Breast epithelium (tissue), 4 donors: ENCODE measurements around the gene GPR142. TPM values are rescaled to one million over a fixed set of nuclear protein-coding genes. Genes with fewer than 3 reads are reported as not detected.

Experiments
- DNase-seq, 2 donors: peaks; one replicate each; pipeline ENCODE4 v3.0.0-alpha.2; 2019; ENCODE audit warnings: low spot score in 2 of 2
- H3K27ac ChIP-seq, 2 donors: fragments of 200-600 bp; sonication (generic) in 1 of 2; one replicate each; pipeline ENCODE4 v1.5.1; 2016 to 2019; ENCODE audit warnings: mild to moderate bottlenecking in 1 of 2
- H3K27me3 ChIP-seq, 2 donors: fragments of 200-600 bp; sonication (generic) in 1 of 2; one replicate each; pipeline versions ENCODE4 v1.5.1 to v1.6.0; 2017 to 2019; ENCODE audit warnings: control low read depth in 1 of 2, mild to moderate bottlenecking in 1 of 2
- H3K36me3 ChIP-seq: fragments of 200-600 bp; one replicate; pipeline ENCODE4 v1.5.1; 2019
- H3K4me1 ChIP-seq, 2 donors: fragments of 200-600 bp; sonication (generic); one replicate each; pipeline ENCODE4 v1.5.1; 2016 to 2019; ENCODE audit warnings: control low read depth in 1 of 2
- H3K4me3 ChIP-seq, 3 donors: fragments of 200-600 bp; sonication (generic); 1 replicate in 2 of 3; 2 replicates in 1 of 3; pipeline ENCODE4 v1.5.1; 2016 to 2019; ENCODE audit warnings: mild to moderate bottlenecking in 3 of 3, moderate library complexity in 2 of 3
- H3K9me3 ChIP-seq, 2 donors: fragments of 200-600 bp; sonication (generic) in 1 of 2; one replicate each; pipeline ENCODE4 v1.5.1; 2016 to 2019; ENCODE audit warnings: control low read depth in 1 of 2
- POLR2A ChIP-seq: fragments of 450-650 bp; IDR thresholded peaks from one replicate; pipeline ENCODE4 v1.6.1; 2016; ENCODE audit warnings: antibody characterized with exemption, mild to moderate bottlenecking, moderate library complexity
- POLR2AphosphoS5 ChIP-seq, 3 donors: sonication (generic); formaldehyde crosslinking; IDR thresholded peaks; one replicate each; pipeline ENCODE4 v1.6.1; 2017; ENCODE audit warnings: antibody characterized with exemption in 3 of 3
- intact Hi-C: fragments of 100-400 bp; cut with DNase I; formaldehyde crosslinking; loops from one replicate; pipeline ENCODE4 v1.15.1; 2023; ENCODE audit warnings: low total_unique reads
- total RNA-seq, 3 donors: library from RNA; depleted of rRNA; stranded (reverse); fragments of >200 nt; gene quantifications; one replicate each; pipeline ENCODE4 v1.1.0, GENCODE V29; 2016
- TF ChIP-seq, protein P1 (sequence below), 3 donors: fragments of 450-650 bp; IDR thresholded peaks; one replicate each; pipeline ENCODE4 v1.5.1; 2016 to 2017; ENCODE audit warnings: antibody characterized with exemption in 3 of 3, mild to moderate bottlenecking in 3 of 3, moderate library complexity in 3 of 3

The GPR142 gene
- total RNA-seq: not detected

GRCh38 chr17:74367206-74367605 is at the start of gene GPR142:
Gene GPR142, plus strand, starts transcription at chr17:74367506. Its CDS starts 2,035 bp downstream, at chr17:74369541.
- Histone ChIP-seq H3K27me3 (peaks cover 0 to 10% of the 10 kb centered on the region in 2 donors), H3K36me3 (no peaks in the 10 kb centered on the region), H3K4me1 (no peaks in the 10 kb centered on the region), H3K27ac (no peak within 1 kb of the TSS), H3K4me3 (no peak within 1 kb of the TSS), H3K9me3 (no peaks in the 10 kb centered on the region)
- DNase-seq: no peak
- intact Hi-C loops: no loop called here
- TF ChIP-seq POLR2A (no peak), POLR2AphosphoS5 (IDR thresholded peaks at IDR 0.05) (no peak)
- TF ChIP-seq, protein P1, sequence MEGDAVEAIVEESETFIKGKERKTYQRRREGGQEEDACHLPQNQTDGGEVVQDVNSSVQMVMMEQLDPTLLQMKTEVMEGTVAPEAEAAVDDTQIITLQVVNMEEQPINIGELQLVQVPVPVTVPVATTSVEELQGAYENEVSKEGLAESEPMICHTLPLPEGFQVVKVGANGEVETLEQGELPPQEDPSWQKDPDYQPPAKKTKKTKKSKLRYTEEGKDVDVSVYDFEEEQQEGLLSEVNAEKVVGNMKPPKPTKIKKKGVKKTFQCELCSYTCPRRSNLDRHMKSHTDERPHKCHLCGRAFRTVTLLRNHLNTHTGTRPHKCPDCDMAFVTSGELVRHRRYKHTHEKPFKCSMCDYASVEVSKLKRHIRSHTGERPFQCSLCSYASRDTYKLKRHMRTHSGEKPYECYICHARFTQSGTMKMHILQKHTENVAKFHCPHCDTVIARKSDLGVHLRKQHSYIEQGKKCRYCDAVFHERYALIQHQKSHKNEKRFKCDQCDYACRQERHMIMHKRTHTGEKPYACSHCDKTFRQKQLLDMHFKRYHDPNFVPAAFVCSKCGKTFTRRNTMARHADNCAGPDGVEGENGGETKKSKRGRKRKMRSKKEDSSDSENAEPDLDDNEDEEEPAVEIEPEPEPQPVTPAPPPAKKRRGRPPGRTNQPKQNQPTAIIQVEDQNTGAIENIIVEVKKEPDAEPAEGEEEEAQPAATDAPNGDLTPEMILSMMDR (IDR thresholded peaks at IDR 0.05): no peak

DNA sequence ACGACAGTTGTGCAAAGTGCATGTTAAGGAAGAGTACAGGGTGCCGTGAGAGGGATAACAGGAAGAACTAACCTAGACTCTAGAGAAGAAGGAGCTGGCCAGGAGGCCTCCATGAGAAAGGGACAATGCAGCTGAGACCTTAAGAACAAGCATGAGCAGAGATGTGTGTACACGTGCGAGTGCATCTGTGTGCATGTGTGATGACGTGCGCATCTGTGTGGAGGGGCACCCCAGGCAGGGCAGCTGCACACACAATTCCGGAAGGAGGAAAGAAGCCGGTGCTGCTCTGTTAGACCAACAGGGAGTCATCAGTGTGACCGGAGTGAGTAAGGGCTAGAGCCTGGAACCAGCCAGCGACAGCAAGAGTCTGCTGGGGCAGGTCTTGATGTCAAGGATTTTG is 48.9 kb upstream of the GPR142 start:
- DNase-seq: no peak
- no peak overlapping the region for H3K27ac ChIP-seq
- no peak for TF ChIP-seq POLR2AphosphoS5 (IDR thresholded peaks at IDR 0.05)
- H3K27me3 ChIP-seq: no peaks in the 10 kb centered on the region
- intact Hi-C loops: loop anchor here (5.0 kb wide), 1 partner anchor 551 kb away; no protein-coding TSS in a partner anchor
- H3K4me1 ChIP-seq: no peaks in the 10 kb centered on the region
- H3K36me3 ChIP-seq: no peaks in the 10 kb centered on the region
- H3K4me3 ChIP-seq: no peak overlapping the region
- no peaks in the 10 kb centered on the region for H3K9me3 ChIP-seq

DNA sequence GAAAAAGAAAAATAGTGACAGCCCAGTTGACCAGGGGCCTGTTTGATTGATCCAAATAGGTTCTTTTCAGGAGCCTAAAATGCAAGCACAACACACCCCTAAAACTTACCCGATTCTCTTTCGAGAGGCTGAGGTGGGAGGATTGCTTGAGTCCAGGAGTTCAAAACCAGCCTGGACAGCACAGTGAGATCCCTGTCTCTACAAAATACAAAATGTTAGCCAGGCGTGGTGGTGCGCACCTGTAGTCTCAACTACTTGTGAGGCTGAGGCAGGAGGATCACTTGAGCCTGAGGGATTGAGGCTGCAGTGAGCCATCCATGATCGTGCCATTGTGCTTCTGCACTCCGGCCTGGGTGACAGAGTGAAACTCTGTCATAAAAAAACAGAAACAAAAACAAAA is 42.8 kb upstream of the GPR142 start:
- Histone ChIP-seq H3K36me3 (no peaks in the 10 kb centered on the region), H3K27me3 (peaks cover 0 to 20% of the 10 kb centered on the region in 2 donors), H3K9me3 (no peaks in the 10 kb centered on the region), H3K4me1 (no peaks in the 10 kb centered on the region), H3K4me3 (no peak overlapping the region), H3K27ac (no peak overlapping the region)
- TF ChIP-seq POLR2AphosphoS5 (IDR thresholded peaks at IDR 0.05) (no peak), POLR2A (no peak)
- TF ChIP-seq, protein P1 (IDR thresholded peaks at IDR 0.05): no peak
- intact Hi-C loops: no loop called here
- DNase-seq: no peak

- no peak for TF ChIP-seq POLR2A
- TF ChIP-seq, protein P1 (IDR thresholded peaks at IDR 0.05): no peak
- TF ChIP-seq POLR2AphosphoS5 (IDR thresholded peaks at IDR 0.05): no peak
- intact Hi-C loops: no loop called here
- Histone ChIP-seq H3K36me3 (no peaks in the 10 kb centered on the region), H3K4me1 (no peaks in the 10 kb centered on the region), H3K9me3 (no peaks in the 10 kb centered on the region), H3K27me3 (peaks cover 0 to 24% of the 10 kb centered on the region in 2 donors), H3K27ac (no peak overlapping the region), H3K4me3 (peak overlapping the region in 2 of 3 donors; percentile 39 to 62)
- no peak for DNase-seq
Observed at GRCh38 chr17:74325376-74325742, 41.9 kb upstream of the GPR142 start.

DNA sequence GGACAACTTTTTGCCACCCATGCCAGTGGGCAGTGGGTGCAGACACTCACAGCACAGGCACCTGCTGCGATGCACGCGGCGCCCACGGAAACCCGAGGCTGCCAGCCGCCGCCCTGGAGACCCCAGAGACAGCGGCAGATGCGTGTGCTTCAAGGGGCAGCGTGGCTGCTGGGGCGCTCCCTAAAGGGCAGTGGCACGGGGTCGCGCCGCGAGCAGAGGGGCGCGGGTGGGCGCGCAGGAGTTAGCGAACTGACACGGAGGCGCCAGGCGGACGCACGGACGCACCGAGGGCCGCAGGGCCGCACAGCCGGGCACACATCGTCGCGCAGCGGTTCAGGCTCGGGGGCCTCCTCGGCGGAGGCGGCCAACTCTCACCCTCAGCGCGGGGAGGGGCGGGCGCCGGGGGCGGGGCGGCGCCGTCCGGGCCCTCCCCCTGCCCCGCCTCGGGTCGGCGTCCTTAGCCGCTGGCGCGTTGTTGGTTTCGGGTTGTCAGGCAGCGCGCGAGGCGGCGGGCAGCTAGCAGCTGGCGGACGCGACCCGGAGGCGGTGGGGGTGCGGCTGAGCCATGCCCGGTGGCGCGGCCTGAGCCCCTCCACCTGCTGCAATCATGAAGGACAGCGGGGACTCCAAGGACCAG is 41.4 kb upstream of the GPR142 start, which contains the start of gene KIF19:
TSS of gene KIF19 (plus strand) at position 484 of the 637 bp plus-strand sequence. CDS start at position 608, 124 bp downstream.
- intact Hi-C loops: no loop called here
- H3K27ac ChIP-seq: no peak within 1 kb of the TSS
- peaks cover 0 to 26% of the 10 kb centered on the region in 2 donors for H3K27me3 ChIP-seq

More for the DNA sequence above, 41.4 kb upstream of the GPR142 start, which contains the start of gene KIF19:
- no peaks in the 10 kb centered on the region for H3K9me3 ChIP-seq
- no peaks in the 10 kb centered on the region for H3K36me3 ChIP-seq
- H3K4me1 ChIP-seq: no peaks in the 10 kb centered on the region
- DNase-seq: no peak
- no peak for TF ChIP-seq POLR2A
- no peak for TF ChIP-seq POLR2AphosphoS5 (IDR thresholded peaks at IDR 0.05)
- TF ChIP-seq, protein P1 (IDR thresholded peaks at IDR 0.05): no peak
- H3K4me3 ChIP-seq: peak within 1 kb of the TSS; percentile 29 to 62 (median 39)
